C4-2B (cell line): Measurements from ENCODE around the gene PUS3.

Source experiments
- H3K27ac ChIP-seq: fragments of 450-650 bp; 2 replicates; pipeline ENCODE4 v1.5.1; 2017
- ZFX ChIP-seq: fragments of 450-650 bp; IDR thresholded peaks from 2 replicates; pipeline ENCODE4 v1.6.1; 2017
- TF ChIP-seq, protein P1 (sequence below): fragments of 450-650 bp; conservative IDR thresholded peaks from 2 replicates; pipeline ENCODE4 v1.5.1; 2017; ENCODE audit warnings: mild to moderate bottlenecking

Gene PUS3

DNA sequence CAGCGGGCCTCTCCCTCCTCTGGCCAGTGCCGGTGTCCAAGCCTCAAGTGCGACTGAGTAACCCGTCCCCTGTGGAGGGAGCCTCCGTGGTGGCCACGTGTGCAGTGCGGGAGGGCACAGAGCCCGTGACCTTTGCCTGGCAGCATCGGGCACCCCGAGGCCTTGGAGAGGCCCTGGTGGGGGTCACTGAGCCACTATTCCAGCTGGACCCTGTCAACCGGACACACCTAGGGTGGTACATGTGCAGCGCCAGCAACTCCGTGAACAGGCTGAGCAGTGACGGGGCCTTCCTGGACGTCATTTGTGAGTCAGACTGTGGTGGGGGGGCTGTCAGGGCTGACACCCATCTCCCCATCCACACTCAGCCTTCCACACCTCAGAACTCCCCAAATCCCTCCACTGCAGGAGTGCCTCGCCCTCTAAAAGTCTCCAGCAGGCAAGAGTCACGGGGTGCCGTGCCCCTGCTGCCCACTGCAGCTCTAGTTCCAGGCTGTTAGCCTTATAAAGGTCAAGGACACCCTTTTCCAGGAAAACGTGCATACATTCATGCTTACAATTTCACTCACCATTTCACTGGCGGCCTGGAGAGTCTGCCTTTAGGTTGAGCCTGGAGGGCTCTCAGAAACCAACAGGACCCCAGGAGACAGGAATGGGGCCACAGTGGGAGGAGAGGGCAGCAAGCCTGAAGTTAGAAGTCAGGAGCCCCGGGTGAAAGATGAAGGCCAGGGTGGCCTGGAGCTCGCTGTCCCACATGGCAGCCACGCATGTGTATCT is 45.5 kb upstream of the PUS3 start:
- no peak overlapping the region for H3K27ac ChIP-seq
- TF ChIP-seq, protein P1, sequence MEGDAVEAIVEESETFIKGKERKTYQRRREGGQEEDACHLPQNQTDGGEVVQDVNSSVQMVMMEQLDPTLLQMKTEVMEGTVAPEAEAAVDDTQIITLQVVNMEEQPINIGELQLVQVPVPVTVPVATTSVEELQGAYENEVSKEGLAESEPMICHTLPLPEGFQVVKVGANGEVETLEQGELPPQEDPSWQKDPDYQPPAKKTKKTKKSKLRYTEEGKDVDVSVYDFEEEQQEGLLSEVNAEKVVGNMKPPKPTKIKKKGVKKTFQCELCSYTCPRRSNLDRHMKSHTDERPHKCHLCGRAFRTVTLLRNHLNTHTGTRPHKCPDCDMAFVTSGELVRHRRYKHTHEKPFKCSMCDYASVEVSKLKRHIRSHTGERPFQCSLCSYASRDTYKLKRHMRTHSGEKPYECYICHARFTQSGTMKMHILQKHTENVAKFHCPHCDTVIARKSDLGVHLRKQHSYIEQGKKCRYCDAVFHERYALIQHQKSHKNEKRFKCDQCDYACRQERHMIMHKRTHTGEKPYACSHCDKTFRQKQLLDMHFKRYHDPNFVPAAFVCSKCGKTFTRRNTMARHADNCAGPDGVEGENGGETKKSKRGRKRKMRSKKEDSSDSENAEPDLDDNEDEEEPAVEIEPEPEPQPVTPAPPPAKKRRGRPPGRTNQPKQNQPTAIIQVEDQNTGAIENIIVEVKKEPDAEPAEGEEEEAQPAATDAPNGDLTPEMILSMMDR = no peak
- TF ChIP-seq ZFX = no peak

DNA sequence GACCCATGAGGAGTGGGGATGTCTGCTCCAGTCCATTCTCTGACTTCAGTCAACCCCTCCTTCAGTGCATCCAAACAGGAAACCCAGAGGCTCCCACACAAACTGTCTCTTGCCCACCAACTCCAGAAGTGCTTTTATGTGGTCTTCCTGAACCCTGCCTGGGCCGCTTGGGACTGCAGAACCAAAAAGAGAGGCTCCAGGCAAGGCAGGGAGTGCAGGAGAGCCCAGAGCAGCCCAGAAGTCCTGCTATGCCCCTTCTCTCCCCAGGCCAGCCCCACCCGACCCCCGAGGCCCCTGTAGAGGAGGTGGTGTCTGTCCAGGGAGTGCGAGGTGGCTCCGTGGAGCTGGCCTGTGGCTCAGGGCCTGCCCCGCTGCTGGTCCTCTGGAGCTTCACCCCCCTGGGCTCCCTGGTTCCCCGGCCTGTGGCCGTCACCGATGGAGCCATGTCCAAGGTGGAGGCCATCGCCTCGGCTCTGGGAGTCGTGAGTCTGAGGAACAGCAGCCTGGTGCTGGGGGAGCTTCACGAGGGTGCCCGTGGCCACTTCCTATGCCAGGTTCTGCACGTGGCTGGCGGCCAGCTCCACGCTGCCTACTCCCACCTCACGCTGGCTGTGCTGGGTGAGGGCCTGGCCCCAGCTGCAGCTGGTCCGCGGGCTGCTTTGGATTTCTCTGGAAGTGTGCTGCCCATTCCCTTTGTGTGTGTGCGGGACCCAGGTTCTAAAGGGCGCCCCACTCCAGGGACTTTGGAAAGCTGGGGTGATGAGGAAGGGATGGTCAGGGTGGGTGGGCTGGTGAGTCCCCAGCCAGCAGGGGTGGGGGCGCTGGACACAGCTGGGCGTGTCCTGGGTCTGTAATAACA is 44.6 kb upstream of the PUS3 start:
- TF ChIP-seq ZFX = no peak
- TF ChIP-seq, protein P1 = no peak
- H3K27ac ChIP-seq = no peak overlapping the region

DNA sequence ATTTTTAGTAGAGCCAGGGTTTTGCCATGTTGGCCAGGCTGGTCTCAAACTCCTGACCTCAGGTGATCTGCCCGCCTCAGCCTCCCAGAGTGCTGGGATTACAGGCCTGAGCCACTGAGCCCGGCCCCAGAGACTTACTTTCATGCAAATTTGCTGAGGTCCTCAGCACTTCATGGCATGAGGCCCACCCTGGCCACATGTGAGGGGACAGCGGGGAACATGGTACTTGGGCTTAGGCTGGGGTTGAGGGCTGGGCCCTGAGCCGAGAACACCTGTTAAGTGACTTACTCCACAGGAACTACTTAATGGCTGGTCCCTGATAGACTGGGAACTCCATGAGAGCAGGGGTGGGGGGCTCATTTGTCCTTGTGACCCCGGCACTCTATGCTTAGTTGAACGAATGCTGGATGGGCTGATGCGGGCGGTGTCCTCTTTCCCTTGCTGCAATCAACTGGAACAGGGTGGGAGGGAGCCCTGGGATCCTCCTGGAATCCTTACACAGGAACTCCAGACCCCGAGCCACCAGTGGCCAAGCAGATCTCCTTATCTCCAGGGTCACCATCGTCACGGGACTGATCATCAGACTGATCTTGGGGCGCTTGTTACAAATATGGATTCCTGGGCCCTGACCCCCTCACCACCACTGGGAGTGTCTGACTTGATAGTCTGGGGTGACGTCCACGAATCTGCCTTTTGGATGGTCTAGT is 43.9 kb upstream of the PUS3 start:
- no peak for TF ChIP-seq ZFX
- TF ChIP-seq, protein P1 = no peak
- H3K27ac ChIP-seq = no peak overlapping the region

DNA sequence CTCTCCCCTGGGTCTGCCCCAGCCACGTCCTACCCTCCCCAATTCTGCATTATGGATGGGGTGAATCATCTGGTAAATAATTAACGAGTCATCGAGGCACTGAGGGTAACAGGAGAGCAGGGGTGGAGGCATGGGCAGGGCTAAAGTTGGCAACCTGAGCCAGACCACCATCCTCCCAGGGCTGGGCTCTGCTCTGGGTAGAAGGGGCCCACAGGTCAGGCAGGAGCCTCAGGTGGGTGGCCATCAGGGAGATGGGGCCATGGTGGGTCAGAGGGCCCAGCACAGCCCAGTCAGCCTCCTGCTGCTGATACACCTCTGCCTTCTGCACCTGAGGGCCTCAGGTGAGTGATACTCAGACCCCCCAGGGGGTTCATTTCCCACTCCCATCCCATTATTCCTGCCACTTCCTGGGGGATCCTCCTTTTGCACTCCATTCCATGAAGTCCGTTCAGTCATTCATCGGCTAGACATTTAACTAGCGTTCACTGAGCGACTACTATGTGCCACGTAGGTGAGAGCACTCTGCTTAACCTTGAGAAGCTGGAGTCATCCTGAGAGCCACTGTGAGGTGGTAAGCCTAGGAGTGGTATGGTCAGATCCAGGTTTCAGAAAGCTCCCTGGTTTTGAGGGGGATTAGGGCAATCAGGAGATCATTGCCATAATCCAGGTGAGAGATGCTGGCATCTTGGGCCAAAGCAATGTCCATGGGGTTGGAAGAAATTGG is 43.0 kb upstream of the PUS3 start, which contains the start of gene VSIG10L2:
VSIG10L2 (plus strand) TSS at position 248 of the 724 bp plus-strand sequence; CDS start at position 260, 12 bp downstream.
- TF ChIP-seq, protein P1 = no peak
- TF ChIP-seq ZFX = no peak
- no peak within 1 kb of the TSS for H3K27ac ChIP-seq

DNA sequence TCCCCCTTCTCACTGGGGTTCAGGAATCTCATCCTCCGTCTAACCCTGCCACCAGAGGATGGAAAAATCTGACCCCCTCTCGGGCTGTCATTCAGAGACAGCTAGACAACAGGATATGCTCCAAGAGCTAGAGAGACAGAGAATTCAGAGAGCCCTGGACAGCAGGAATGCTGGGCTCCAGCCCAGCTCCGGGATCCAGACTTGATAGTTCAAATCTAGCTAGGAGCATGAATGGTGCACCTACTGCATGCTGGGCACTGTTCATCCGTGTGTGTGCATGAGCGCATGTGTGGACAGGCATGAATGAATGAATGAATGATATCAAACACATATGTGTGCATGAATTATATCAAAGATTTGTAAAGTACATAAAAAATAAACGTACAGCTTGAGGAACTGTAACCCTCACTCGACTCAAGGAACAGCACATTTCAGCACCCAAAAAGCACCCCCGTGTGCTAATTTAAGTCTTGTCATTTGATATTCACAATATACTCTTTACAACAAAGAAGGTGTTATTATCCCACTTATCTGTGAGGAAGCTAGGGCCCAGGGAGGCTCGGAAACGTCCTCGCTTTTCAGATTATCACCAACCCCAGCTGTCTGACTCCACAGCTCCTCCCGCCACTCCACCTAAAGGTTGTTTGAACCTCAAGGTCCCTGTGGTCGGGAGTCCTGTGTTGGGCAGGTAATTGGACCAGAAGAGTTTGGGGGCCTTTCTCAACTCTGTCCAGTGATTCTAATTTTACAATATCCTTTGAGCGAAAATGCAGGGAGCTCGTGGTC is 42.2 kb upstream of the PUS3 start:
- TF ChIP-seq, protein P1 = no peak
- no peak for TF ChIP-seq ZFX
- H3K27ac ChIP-seq = no peak overlapping the region

DNA sequence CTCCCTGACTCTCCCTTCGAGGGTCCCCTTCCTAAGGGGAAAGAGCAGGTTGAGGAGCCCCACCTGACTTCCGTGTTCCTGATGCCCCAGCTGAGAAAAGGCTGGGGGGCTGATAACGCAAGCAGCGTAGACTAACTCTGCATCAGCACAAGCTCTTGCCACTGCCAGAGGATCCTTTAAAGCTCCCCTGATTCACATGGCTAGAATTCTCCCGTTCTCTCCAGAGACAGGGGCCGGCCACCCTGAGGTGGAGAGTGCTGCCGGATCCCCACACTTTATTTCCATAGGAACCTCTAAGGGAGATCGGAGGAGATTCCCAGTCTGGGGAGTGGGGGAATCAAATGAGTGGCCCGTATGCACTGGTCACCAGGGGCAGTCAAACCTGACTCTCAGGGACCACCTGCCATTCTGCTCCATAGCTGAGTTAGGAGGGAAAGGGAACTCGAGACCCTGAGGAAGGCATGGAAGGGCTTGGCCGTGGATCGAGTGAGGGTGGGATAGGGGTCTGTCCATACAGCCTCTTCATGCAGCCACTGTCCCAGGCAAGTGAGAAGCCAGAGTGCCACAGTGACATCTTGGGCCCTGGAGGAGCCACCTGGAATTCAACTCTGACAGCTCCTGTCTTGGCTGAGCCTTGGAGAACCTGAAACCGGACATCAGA is 41.5 kb upstream of the PUS3 start:
- H3K27ac ChIP-seq = no peak overlapping the region
- no peak for TF ChIP-seq ZFX
- TF ChIP-seq, protein P1 = no peak
